Measurements from ENCODE around the gene TADA2B.

DNA sequence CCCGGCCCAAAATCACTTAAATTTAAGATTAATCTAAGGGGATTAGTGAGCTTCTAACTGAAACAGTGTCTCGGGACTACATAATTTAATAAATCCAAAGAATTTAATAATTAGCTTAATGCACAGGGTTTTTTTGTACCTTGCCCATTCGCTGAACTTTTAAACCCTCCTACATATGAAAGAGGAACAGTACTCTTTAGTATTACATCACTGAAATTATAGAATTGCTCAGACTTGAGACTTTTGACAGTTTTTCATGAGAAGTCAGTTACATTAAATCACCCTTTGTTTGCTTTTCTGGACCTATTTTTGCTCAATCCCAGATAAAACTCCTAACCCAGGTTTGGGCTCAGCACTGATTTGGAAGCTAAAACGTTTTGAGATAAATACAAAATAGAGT lies 2.4 kb upstream of the TADA2B start:
- TF ChIP-seq, protein P1, sequence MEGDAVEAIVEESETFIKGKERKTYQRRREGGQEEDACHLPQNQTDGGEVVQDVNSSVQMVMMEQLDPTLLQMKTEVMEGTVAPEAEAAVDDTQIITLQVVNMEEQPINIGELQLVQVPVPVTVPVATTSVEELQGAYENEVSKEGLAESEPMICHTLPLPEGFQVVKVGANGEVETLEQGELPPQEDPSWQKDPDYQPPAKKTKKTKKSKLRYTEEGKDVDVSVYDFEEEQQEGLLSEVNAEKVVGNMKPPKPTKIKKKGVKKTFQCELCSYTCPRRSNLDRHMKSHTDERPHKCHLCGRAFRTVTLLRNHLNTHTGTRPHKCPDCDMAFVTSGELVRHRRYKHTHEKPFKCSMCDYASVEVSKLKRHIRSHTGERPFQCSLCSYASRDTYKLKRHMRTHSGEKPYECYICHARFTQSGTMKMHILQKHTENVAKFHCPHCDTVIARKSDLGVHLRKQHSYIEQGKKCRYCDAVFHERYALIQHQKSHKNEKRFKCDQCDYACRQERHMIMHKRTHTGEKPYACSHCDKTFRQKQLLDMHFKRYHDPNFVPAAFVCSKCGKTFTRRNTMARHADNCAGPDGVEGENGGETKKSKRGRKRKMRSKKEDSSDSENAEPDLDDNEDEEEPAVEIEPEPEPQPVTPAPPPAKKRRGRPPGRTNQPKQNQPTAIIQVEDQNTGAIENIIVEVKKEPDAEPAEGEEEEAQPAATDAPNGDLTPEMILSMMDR (IDR thresholded peaks at IDR 0.05), result no peak
- TF ChIP-seq POLR2A (IDR thresholded peaks at IDR 0.05), result no peak

All from testis (tissue), 2 donors.